Prostate gland (tissue), 2 donors: ENCODE measurements around the gene SMIM1. TPM values are rescaled to one million over a fixed set of nuclear protein-coding genes. Genes with fewer than 3 reads are reported as not detected.
A peak's percentile ranks its signal among the peaks of the same experiment; 100 is the strongest.

Source experiments
- DNase-seq: peaks from one replicate; pipeline ENCODE4 v3.0.0-alpha.2; 2019; ENCODE audit warnings: low spot score
- H3K27ac ChIP-seq, 2 donors: fragments of 200-600 bp; sonication (generic); 2 replicates each; pipeline ENCODE4 v1.5.1; 2017 to 2019
- H3K27me3 ChIP-seq: fragments of 200-600 bp; sonication (generic); replicated peaks from 2 replicates; pipeline ENCODE4 v1.5.1; 2019; ENCODE audit not compliant: insufficient read depth
- H3K36me3 ChIP-seq, 2 donors: fragments of 200-600 bp; sonication (generic); 1 replicate in 1 of 2; 2 replicates in 1 of 2; pipeline versions ENCODE4 v1.5.1 to v1.8.1; 2017 to 2019
- H3K4me1 ChIP-seq: fragments of 200-600 bp; sonication (generic); replicated peaks from 2 replicates; pipeline ENCODE4 v1.5.1; 2019
- H3K4me3 ChIP-seq, 2 donors: fragments of 200-600 bp; sonication (generic); 2 replicates each; pipeline ENCODE4 v1.5.1; 2017 to 2019
- H3K9me3 ChIP-seq: fragments of 200-600 bp; sonication (generic); 2 replicates; pipeline ENCODE4 v1.5.1; 2017
- CTCF ChIP-seq, 4 experiments: fragments of 200-600 bp in 2 of 4; fragments of 450-650 bp in 2 of 4; sonication (generic) in 2 of 4; IDR thresholded peaks; 1 replicate in 3 of 4; 2 replicates in 1 of 4; pipeline ENCODE4 v1.5.1; 2016 to 2019; ENCODE audit warnings: antibody characterized with exemption in 4 of 4, mild to moderate bottlenecking in 2 of 4, moderate library complexity in 2 of 4
- POLR2A ChIP-seq: fragments of 450-650 bp; IDR thresholded peaks from one replicate; pipeline ENCODE4 v1.6.1; 2016; ENCODE audit warnings: antibody characterized with exemption, mild to moderate bottlenecking
- POLR2AphosphoS5 ChIP-seq: sonication (generic); formaldehyde crosslinking; IDR thresholded peaks from one replicate; pipeline ENCODE4 v1.6.1; 2017; ENCODE audit warnings: antibody characterized with exemption
- WGBS: methylation state at CpG from one replicate; pipeline ENCODE4 v1.1.5; 2018; 5-methylcytosine and 5-hydroxymethylcytosine counted together
- intact Hi-C: fragments of 100-400 bp; cut with DNase I; formaldehyde crosslinking; loops from one replicate; pipeline ENCODE4 v1.14.2; 2022
- total RNA-seq, 2 donors: library from RNA; depleted of rRNA; stranded (reverse); fragments of >200 nt; gene quantifications; one replicate each; pipeline ENCODE4 v1.1.0, GENCODE V29; 2016

The SMIM1 gene
- total RNA-seq, 2 donors from 2014 or later, result 17.7 to 148 TPM

- DNase-seq, result no peak
- no peaks in the 10 kb centered on the region for H3K27me3 ChIP-seq
Observed at GRCh38 chr1:3771108-3772026, 1.2 kb upstream of the SMIM1 start.

GRCh38 chr1:3772027-3772714 lies 378 bp upstream of the SMIM1 start:
- H3K4me3 ChIP-seq, result peak overlapping the region; percentile 55 to 58
- peak; percentile 89 for DNase-seq
- WGBS, result under 1% methylated on average over 42 of the region's 61 CpGs
- no peaks in the 10 kb centered on the region for H3K27me3 ChIP-seq
- H3K36me3 ChIP-seq, result no peaks in the 10 kb centered on the region
- peak; percentile 36 for TF ChIP-seq POLR2A
- no peak for TF ChIP-seq POLR2AphosphoS5
- intact Hi-C loops, result no loop called here
- H3K9me3 ChIP-seq, result no peaks in the 10 kb centered on the region
- H3K4me1 ChIP-seq, result peaks cover 3% of the 10 kb centered on the region
- H3K27ac ChIP-seq, result peak overlapping the region; percentile 76 to 84

More at GRCh38 chr1:3771108-3772026, 1.2 kb upstream of the SMIM1 start:
- peak overlapping the region; percentile 55 to 58 for H3K4me3 ChIP-seq
- WGBS, result 43% methylated on average over 31 of the region's 32 CpGs
- H3K9me3 ChIP-seq, result no peaks in the 10 kb centered on the region
- H3K27ac ChIP-seq, result peak overlapping the region in 1 of 2 donors; percentile 25
- TF ChIP-seq POLR2A (no peak), CTCF (IDR thresholded peaks at IDR 0.05) (no peak), POLR2AphosphoS5 (no peak)
- H3K4me1 ChIP-seq, result peaks cover 3% of the 10 kb centered on the region
- intact Hi-C loops, result no loop called here
- H3K36me3 ChIP-seq, result no peaks in the 10 kb centered on the region

GRCh38 chr1:3773572-3774275 lies 1.2 kb downstream of the SMIM1 start:
- Histone ChIP-seq H3K27ac (peak overlapping the region; percentile 76 to 84), H3K27me3 (no peaks in the 10 kb centered on the region), H3K4me3 (no peak overlapping the region), H3K9me3 (no peaks in the 10 kb centered on the region), H3K36me3 (no peaks in the 10 kb centered on the region), H3K4me1 (peaks cover 3% of the 10 kb centered on the region)
- DNase-seq, result no peak
- intact Hi-C loops, result no loop called here
- WGBS, result 76% methylated on average over 13 of the region's 16 CpGs
- no peak for TF ChIP-seq CTCF (IDR thresholded peaks at IDR 0.05)
- TF ChIP-seq POLR2A, result no peak
- TF ChIP-seq POLR2AphosphoS5, result no peak

- Histone ChIP-seq H3K36me3 (no peaks in the 10 kb centered on the region), H3K27me3 (no peaks in the 10 kb centered on the region), H3K4me1 (peaks cover 3% of the 10 kb centered on the region), H3K27ac (no peak overlapping the region), H3K4me3 (no peak overlapping the region), H3K9me3 (no peaks in the 10 kb centered on the region)
- no peak for DNase-seq
- intact Hi-C loops, result no loop called here
- WGBS, result 73% methylated on average over 17 of the region's 19 CpGs
- no peak for TF ChIP-seq CTCF (IDR thresholded peaks at IDR 0.05)
- TF ChIP-seq POLR2A, result no peak
- no peak for TF ChIP-seq POLR2AphosphoS5
Observed at GRCh38 chr1:3774276-3774945, 1.9 kb downstream of the SMIM1 start.
